ENCODE measurements around the gene HIVEP3.

The HIVEP3 gene

DNA sequence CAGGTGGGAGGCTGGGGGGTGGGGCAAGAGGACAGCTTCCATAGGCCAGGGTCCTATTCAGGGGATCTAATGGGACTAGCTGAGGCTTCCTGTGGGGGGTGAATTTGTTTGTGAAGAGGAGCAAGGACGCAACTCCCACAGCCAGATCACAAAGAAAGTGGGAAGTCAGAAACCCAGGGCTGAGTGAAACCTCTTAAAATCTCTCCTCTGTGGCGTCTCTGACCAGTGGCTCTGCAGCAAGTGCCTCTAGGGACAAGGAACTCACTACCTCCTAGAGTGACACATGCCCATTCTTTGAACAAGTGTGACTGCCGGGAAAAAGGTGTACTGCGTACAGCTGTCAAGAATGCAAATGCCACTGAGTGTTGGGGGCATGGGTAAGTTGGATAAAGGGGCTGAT lies 187.9 kb downstream of the HIVEP3 start:
- DNase-seq (ENCODE audit: low read depth) = no peak

DNA sequence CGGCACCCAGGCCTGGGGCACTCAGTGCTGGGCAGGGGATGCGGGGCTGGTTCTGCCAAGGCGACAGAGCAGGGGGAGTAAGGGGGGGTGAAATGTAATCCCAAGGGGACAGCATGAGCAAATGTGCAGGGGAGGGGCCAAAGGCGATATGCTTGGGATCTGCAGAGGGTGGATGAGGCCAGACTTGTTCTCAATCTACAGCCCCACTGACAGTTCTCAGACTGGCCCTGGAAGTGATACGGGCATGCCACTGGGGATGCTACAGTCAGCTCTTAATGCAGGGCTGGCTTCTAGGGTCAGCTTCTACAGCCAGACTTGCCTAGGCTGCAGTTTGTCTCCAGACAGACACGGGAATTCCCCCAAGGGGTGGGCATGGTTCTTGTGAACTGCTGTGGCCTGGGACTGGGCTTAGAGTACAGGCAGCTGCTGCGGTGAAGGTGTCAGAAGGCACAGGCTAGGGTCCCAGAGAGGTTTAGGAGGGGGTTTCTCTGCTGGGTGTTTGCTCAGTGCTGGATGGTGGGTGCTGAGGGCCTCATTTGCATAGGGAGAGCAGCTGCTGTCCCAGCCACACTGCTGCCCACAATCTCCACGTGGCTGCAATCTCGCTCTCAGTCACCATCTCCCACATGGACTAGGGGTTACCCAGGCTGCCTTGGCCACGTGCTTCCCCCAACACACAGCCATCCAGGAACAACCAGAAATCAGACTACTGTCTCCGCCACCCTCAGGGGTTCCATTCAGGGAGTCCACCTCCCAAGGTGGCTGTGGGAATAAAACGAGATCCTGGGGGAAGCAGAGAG lies 190.1 kb downstream of the HIVEP3 start:
- peak; percentile 38 for DNase-seq (ENCODE audit: low read depth)

DNA sequence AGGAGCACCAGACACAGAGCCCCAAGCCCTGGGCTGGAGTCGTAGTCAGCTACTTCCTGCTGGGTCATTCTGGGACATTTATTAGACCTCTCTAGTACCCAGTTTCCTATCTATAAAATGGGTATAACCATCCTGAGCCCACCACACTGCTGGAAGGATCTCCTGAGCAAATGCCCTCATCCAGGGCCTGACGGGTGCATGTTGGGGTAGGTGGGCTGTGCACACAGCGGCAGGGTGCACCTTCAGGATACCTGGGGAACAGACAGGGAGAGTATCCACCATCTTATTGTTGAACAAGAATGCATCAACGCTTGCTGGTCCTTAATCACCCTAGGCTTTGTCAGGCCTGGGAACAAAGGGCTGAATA lies 191.0 kb downstream of the HIVEP3 start:
- no peak for DNase-seq (ENCODE audit: low read depth)

DNA sequence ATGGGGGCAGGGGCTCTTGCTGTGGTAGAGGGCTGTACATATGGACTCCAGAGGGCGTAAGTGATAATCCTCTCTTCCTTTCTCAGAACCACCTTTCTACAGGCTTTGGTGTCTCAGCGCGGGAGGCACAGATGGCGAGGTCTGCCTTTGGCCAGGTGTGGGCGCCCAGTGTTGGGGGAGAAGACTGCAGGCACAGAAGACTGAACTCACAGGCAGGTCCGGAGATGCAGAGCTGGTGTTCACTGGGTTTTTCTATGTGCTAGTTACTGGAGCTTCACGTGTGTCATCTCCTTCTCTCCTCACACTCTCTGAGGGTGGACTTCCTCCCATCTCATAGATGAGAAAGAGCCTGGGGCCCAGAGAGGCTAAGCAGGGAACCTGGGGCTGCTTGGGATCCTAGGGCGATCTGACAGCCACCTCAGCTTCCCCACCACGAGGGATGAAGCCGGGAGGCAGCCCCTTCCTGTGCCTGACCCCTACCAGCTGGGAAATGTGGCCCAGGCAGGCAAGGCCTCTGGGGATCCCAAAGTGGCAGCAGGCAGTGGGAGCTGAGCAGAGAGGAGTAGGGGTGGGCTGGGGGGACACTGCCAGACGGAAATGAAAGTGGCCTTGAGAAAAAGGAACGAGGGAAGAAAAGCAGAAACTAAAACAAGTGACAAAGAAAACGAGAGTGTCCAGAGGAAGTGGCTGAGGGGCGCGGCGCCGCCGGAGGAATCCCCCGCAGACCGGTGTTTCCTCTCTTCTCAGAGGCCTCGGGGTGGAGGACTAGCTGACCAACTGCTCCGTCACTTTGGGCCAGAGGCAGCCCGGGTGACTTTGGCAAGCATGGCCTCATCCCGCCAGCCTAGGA lies 191.6 kb downstream of the HIVEP3 start:
- no peak for DNase-seq (ENCODE audit: low read depth)

DNA sequence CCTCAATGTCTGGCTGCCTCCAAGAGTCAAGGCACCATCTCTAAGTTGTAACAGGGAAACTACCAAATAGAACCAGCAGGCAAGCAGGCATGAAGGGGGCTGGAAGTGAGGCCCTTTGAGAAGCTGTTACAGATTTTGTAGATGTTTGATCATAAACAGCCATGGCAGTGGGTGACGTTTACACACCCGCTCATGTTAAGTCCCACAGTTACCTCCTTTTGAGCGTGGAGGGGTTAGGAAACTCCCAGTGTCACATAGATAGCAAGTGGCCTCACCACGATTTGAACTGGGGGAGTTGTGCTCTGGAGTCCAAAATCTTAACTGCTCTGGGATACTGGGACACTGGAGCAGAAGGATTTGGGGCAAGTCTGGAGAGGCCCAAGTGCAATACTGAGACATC lies 192.4 kb downstream of the HIVEP3 start:
- DNase-seq (ENCODE audit: low read depth) = no peak

DNA sequence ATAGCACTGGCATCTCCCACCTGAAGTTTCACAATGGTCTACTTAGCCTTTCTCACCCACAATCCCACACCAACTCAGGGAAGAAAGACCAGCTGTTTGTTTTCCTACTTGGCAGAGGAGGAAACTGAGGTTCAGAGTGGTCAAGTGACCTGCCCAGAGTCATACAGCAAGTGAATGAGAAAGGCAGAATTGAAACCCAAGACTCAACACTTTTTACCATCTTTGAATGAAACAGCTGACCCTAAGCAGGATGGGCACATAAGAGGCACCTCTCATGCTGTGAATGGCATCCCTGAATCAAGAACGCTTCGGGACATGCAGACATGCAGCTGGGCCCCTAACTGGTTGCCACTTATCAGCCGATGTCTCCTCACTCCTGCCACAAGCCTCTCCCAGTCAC lies 193.8 kb downstream of the HIVEP3 start:
- no peak for DNase-seq (ENCODE audit: low read depth)

DNA sequence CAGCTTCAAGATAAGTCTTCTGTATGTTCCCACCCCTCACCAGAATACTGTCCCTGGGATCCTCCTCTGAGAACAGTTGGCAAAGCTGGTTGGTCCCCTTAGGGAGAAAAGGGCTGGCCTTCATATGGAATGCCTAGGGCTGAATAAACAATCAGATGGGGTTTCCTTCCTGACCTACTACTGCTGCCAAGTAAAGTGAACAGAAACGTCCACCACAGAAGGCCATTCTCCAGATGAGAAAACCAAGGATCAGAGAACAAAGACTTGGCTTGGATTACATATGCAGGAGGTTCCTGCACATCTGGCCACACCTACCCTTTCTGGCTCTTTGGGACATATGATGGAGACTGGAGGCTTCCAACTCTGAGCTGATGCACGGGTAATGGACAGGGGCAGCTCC lies 194.5 kb downstream of the HIVEP3 start:
- no peak for DNase-seq (ENCODE audit: low read depth)

DNA sequence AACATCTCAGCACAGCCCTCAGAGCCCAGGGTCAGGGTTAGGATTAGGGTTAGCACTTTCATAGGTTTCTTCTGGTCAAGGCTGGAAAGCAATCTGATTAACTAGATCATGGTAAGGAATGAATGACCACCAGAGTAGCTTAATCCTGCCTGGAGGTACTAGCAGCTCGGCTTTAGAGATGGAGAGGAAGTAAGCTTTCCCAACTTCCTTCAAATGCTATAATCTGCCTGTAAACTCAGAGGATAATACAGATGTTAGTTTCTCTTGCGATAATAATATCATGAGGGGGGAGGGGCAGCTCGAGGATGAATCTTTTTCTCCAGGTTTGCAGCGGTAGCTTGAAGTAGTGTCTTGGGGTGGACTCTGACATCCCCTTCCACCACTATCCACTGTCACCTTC lies 194.9 kb downstream of the HIVEP3 start:
- DNase-seq (ENCODE audit: low read depth) = no peak

DNA sequence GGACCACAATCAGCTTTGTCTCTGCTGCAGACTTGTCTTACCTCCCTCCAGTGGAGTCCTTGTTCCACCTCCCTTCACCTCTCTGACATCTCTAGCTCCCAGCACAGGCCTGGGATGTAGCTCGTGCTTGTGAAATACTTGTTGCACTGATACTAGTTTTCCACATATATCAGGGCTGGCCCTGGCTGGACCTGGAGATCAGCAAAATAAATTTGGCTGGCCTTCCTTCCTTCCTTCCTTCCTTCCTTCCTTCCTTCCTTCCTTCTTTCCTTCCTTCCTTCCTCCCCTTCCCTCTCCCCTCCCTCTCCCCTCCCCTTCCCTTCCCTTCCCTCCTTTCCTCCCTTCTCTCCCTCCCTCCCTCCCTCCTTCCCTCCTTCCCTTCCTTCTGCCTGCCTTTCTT lies 196.5 kb downstream of the HIVEP3 start:
- DNase-seq (ENCODE audit: low read depth) = no peak

DNA sequence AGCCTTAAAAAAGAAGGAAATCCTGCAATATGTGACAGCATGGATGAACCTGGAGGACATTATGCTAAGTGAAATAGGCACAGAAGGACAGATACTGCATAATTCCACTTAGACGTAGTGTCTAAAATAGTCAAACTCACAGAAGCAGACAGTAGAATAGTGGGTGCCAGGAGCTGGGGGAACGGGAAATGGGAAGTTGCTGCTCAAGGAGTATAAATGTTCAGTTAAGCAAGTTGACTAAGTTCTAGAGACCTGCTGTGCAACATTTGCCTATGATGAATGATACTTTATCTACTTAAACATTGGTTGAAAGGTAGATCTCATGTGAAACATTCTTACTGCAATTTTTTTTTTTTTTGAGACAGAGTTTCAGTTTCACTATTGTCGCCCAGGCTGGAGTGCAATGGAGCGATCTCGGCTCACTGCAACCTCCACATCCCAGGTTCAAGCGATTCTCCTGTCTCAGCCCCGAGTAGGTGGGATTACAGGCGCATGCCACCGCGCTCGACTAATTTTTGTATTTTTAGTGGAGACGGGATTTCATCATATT lies 197.8 kb downstream of the HIVEP3 start:
- no peak for DNase-seq (ENCODE audit: low read depth)

DNA sequence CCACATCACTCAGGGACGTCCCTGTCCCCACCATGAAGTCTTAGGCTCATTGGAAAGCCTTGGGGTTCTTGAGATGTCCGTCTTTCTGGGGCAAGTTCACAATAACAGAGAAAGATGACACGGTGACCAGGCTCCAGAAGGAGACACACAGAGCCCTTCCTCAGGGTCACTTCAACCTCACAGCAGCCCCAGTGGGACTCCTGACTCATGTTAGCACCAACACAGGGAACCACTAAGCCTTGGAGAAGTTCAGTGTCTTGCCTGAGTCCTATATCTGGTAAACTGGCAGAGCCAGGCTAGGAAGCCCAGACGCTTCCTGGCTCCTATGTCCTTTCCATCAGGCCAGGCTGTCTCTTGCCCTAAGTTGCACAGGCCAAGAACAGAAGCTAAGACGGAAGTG lies 199.1 kb downstream of the HIVEP3 start:
- no peak for DNase-seq (ENCODE audit: low read depth)

DNA sequence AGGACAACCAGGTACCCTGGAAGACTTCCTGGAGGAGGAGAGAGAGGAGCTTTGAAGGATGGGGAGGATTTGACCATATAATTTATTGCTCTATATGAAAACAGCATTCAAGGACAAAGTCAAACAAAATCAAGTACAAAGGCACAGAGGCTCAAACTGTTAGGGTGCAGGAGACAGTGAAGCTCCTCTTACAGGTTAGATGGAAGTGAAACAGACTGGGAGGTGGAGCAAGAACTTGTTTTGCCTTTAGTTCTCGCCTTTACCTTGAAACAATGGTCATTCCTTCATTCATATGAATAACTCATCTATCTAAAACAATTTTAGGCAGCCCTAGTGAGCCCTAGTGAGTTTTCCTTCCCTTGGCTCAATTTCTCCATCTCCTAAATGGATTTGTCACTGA lies 199.6 kb downstream of the HIVEP3 start:
- DNase-seq (ENCODE audit: low read depth) = no peak

DNA sequence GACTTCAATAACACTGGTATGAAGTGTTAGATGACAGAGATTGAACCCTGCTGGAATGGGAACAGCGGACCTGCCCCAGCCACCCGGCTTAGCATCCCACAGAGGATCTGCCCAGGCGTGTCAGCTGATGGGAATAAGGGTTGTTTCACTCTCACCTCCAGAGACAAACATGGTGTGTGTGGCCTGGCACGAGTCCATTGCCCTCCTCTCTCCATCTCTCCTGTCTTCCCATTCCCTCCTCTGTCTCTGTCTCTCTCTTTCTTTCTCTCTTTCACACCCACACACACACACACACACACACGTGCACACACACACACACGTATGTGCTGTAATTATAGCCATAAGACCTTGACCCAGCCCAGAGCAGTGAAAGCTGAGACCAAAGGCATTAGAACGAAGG lies 200.2 kb downstream of the HIVEP3 start:
- no peak for DNase-seq (ENCODE audit: low read depth)

DNA sequence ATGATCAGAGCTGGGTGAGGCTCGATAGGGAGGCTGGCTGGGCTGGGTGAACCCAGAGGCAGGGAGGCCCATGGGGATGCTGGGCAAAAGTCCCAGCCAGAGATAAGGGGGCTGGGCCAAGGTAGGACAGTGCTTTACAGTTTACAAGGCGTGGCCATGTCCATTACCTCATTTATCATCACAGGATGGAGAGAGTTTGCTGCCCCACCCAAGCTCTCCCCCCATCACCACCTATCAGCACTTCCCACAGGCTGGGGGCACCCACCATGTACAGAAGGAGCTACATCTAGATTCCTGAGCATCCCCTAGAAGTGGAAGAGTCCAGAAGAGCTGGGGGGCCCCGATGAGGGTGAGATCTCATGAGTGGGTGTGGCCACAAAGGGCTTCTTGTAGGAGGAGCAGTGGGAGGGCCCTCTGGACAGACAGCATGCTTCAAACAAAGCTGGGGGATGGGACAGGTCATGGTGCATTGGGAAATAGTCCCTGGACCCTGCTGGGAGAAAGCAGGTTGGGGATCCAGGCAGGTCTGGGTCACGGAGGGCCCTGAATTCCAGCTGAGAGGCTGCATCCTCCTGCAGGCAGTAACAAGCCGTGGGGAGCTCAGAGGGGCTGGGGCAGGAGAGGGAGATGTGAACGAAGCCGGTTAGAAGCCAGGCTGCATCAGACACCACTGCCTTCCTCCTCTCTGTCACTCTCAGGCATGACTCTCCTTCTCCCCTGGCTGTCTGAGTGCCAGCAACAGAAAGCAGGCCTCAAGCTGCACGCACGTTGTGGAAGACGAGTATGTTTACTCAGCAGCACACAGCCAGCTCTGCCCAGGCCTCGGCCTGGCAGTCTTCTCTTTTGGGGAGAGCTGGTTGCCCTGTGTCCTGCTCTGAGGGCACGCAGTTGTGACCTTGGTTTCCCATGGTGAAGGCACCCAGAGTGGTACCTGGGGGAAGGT lies 202.3 kb downstream of the HIVEP3 start:
- DNase-seq (ENCODE audit: low read depth) = no peak

DNA sequence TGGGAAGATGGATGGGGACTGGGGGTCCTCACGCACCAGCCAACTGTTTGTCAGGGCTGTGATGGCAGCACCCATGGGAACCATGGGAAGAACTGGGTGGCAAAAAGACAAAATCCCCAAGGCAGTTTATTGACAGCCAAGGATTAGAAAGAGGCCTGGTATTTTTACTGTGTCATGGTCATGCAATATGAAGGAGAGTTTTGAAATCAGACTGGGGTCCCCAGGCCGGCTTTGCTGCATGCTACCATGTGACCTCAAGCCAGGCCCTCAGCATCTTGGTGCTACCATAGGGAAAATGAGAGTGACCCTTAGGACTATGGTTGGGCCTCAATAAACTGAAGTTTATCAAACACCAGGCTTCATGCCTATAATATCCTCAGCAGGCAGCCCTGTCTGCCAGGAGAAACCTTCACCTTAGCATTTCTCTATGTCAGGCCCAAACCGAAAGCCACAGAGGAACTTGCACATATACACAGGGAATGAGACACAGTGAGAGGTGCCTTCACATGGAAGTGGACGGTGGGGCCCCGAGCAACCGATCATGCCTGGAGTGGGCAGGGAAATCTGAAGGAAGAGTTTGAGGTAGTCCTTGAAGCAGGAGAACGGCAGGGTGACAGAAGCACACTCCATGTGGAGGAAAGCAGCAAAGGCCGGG lies 203.2 kb downstream of the HIVEP3 start:
- DNase-seq (ENCODE audit: low read depth) = no peak

DNA sequence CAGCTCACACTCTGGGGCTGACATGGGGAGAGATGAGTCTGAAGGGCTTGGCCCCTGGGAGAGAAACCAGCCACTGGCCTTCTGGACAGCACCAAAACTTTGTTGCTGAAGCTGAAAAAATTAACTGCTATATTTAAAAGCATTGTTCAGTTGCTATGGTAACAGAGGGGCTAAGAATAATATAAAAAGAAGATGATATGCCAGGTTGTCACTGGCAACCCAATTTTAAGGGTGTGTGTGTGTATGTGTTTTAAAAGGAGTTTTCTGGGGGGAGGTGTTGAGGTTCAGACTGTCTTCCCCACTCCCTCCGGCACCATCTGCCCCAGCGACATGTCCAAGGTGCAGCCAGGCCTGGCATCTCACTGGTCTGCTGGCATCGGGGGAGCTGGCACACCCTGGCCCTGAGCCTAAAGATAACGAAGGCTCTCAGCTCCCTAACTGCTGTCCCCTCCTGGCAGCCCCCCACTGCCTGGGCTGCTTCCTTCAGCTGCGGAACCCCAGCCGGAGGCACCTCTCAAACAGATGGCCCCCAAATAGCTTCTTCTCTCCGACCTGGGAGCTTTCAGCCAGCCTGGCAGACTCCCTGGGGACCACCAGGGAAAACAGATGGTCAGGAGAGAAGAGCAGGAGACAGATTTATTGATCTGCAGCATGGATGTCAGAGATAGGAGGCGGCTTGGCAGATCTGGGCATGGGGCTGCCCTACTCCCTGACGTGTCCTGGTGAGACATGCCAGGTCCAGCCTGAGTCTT lies 203.9 kb downstream of the HIVEP3 start:
- no peak for DNase-seq (ENCODE audit: low read depth)

DNA sequence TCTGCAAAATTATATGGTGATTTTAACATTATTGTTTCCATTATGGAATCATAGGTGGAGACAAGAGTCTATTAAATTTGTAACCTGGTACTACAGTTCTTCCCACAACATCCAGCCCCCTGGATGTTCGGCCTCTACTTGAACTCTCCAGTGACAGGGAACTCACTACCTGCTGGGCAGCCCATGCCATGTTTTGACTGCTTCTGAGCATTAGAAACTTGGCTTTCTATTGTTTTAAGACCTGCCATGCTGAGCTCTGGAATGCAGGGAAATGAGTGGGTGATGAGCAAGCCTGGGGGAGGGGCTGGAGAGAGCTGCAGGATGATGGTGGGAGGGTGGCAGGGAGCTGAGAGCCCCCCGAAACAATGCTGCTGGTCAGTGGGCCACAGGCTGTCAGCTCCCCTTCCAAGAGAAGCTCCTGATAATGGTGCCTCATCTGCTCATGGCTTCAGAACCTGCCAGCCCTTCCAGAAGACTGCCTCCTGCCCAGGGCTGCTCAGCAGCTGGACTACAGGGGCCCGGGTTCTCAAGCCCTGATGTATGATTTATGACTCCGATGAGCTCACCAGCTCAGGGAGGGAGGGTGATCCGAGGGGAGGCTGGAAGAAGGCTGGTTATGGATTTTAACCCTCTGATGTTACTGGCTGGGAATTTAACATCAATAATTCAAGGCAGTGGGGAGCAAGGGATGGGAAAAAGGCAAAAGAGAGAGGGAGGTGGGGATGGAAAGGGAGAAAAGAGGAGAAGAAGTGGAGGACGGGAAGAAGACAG lies 205.0 kb downstream of the HIVEP3 start:
- DNase-seq (ENCODE audit: low read depth) = no peak

DNA sequence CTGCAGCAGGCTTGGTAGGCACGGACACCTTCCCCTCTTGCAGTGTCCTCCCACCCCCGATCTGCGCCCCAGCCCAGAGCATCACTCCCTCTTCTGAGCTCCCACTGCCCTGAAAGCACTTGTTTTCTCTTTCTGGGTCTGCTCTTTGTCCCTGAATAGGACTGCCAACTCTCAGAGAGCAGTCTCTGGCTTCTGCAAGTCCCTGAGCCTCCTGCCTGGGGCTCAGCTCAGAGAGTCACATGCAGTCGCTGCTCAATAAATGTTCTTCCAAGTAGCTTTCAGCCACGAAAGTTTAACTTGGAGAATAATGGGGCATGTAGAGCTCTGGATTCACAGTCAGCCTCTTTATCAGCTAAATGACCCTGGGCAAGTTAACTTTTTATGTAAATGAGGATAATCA lies 205.6 kb downstream of the HIVEP3 start:
- no peak for DNase-seq (ENCODE audit: low read depth)

DNA sequence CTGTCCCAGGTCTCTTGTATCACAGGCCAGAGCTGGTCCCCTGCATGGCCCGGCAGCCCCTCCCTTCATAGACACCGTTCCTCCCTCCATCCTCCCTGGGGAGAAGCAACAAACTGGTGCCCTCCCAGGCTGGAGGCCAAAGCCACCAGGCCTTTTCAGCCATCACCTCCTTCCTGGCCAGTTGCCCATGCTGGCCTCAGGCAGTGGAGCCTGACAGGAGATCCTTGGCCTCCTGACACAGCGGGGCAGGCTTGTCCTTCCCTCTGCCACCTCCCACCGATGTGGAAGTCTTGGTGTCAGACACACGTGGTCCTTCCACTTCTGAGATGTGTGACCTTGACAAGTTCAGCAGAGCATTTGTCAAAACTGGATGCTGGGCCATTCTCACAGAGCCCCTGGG lies 206.0 kb downstream of the HIVEP3 start:
- no peak for DNase-seq (ENCODE audit: low read depth)

DNA sequence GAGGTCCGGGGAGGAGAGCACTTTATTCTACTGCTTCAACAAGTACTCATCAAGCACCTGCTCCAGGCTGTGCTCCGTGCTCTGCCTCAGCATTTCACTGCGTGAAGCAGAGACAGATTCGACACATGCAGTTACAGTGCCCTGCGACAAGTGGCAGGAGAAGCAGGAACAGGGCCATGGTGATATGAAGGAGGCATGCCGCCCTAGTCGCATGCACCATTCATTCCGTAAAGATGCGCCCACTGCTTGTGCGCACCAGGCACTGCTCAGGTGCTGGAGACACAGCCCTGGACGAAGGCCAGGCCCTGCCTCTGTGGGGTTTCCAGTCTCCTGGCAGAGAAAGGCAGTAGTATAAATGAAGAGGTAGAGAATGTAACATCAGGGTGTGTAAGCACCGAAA lies 206.6 kb downstream of the HIVEP3 start:
- no peak for DNase-seq (ENCODE audit: low read depth)
